HFFc6 (cell line): ENCODE results near the gene CSF1. TPM values are rescaled to one million over a fixed set of nuclear protein-coding genes. Genes with fewer than 3 reads are reported as not detected.

Source experiments
- DNase-seq: peaks from one replicate; pipeline ENCODE4 v3.0.0-alpha.2; 2018
- H3K27ac Mint-ChIP-seq: 2 replicates; pipeline ENCODE4 v1.8.0; 2020; ENCODE audit warnings: mild to moderate bottlenecking, mixed read lengths
- H3K27me3 Mint-ChIP-seq: 2 replicates; pipeline ENCODE4 v1.8.0; 2021; ENCODE audit warnings: mild to moderate bottlenecking, moderate library complexity, mixed read lengths; ENCODE audit not compliant: insufficient read depth
- H3K36me3 Mint-ChIP-seq: 2 replicates; pipeline ENCODE4 v1.8.0; 2021; ENCODE audit warnings: low read depth, mixed read lengths
- H3K4me1 Mint-ChIP-seq: 2 replicates; pipeline ENCODE4 v1.8.0; 2020; ENCODE audit warnings: low read depth, mixed read lengths
- H3K4me3 Mint-ChIP-seq: 2 replicates; pipeline ENCODE4 v1.8.0; 2020; ENCODE audit warnings: mild to moderate bottlenecking, moderate library complexity, mixed read lengths
- H3K9me3 Mint-ChIP-seq: 2 replicates; pipeline ENCODE4 v1.8.0; 2020; ENCODE audit warnings: mild to moderate bottlenecking, mixed read lengths
- total RNA-seq, 6 experiments: library from RNA; stranded (reverse); fragmentation: NEBNext Ultra II Directional; extraction: Animal tissue kit (Norgen Biotek cat#: 25700); gene quantifications; 2 replicates in 1 of 6; 3 replicates in 5 of 6; pipeline ENCODE4 v1.2.3, GENCODE V29; 2021
- TF ChIP-seq, protein P1 (sequence below): fragments of 200-600 bp; sonication (generic); IDR thresholded peaks from 2 replicates; pipeline ENCODE4 v1.5.0; 2021; ENCODE audit warnings: antibody characterized with exemption, mild to moderate bottlenecking

CSF1 gene
- total RNA-seq, 6 experiments from 2014 or later = 28.7 to 79.3 (median 72.4) TPM

DNA sequence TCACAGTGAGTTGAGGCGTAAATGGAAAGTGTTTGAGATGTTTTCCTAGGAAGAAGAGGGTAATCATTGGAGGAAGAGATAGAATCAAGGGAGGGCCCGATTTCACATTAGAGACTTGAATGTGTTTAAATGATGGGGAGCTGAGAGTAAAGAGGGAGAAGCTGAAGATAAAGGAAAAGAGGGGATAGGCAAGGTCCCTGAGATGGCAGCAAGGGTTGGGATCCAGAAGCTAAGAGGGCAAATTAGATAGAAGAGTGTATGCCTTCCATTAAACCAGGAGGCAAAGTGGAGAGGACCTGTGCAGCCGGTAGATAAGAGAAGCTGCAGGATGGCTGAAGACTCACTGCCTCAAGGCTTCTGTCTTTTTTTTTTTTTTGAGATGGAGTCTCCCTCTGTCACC lies 21.6 kb upstream of the CSF1 start:
- no peak for DNase-seq
- Mint-ChIP-seq H3K9me3 (no peaks in the 10 kb centered on the region), H3K27me3 (peaks cover 14% of the 10 kb centered on the region), H3K4me3 (no peak overlapping the region), H3K36me3 (no peaks in the 10 kb centered on the region), H3K27ac (no peak overlapping the region), H3K4me1 (no peaks in the 10 kb centered on the region; the same call in none of the 2 replicates)
- TF ChIP-seq, protein P1, sequence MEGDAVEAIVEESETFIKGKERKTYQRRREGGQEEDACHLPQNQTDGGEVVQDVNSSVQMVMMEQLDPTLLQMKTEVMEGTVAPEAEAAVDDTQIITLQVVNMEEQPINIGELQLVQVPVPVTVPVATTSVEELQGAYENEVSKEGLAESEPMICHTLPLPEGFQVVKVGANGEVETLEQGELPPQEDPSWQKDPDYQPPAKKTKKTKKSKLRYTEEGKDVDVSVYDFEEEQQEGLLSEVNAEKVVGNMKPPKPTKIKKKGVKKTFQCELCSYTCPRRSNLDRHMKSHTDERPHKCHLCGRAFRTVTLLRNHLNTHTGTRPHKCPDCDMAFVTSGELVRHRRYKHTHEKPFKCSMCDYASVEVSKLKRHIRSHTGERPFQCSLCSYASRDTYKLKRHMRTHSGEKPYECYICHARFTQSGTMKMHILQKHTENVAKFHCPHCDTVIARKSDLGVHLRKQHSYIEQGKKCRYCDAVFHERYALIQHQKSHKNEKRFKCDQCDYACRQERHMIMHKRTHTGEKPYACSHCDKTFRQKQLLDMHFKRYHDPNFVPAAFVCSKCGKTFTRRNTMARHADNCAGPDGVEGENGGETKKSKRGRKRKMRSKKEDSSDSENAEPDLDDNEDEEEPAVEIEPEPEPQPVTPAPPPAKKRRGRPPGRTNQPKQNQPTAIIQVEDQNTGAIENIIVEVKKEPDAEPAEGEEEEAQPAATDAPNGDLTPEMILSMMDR = no peak

DNA sequence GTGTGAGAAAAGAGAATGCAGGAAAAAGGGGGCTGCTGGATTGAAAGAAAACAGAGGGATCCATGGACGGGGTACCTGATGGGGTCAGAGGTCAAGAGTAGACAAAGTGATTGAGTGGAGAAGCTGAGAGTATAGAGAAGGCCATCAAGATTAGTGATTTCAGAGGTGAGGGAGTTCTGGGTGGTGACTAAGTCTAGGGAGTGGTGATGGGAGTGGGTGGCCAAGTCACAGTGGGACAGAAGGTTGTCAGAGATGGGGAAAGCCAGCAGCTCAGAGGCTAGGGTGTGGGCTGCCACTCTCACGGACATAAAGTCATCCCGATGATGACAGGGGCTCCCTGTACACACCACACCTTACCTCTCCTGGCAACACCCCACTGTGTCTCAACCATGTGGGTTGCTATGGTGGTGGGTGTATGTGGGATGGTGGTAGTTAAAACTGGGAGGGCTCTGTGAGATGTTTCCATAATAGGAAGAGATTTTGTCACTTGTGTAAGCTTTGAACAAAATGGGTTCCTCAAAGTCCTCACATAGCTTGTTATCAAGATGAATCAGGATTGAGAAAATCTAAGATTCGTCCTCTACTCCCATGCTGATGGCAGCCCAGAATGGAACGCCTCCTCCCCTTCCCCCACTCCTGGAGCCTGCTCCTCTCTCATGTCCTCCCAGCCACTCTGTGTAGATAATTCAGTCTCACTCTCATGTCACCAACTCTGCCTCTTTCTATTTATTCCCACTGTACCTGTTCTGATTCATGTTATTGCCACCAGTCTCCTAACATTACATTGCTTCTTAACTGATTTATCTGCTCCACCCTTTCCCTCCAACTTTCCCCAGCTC lies 20.3 kb upstream of the CSF1 start:
- no peak for DNase-seq
- Mint-ChIP-seq H3K4me3 (no peak overlapping the region), H3K4me1 (no peaks in the 10 kb centered on the region; the same call in none of the 2 replicates), H3K36me3 (no peaks in the 10 kb centered on the region), H3K27me3 (peaks cover 13% of the 10 kb centered on the region), H3K27ac (no peak overlapping the region), H3K9me3 (no peaks in the 10 kb centered on the region)
- TF ChIP-seq, protein P1 = no peak

DNA sequence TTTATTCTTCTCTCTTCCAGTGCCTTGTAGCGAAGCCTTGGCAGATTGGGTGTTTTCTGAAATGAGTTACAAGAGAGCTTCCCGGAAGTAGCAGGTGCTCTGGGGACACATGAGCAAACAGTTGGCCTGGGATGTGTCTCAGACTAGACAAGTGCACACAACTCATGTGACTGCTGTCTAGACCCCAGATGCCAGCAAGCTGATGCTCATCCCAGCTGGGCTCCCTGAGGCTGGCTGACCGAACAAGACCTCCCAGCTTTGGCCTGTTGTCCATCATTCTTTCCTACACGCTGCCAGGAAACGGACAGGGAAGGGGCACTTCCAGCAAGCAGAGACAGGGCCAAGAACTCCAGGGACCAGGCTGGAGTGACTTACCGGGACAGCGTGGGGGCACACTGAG lies 18.7 kb upstream of the CSF1 start:
- H3K27me3 Mint-ChIP-seq = peaks cover 11% of the 10 kb centered on the region
- no peaks in the 10 kb centered on the region for H3K9me3 Mint-ChIP-seq
- H3K27ac Mint-ChIP-seq = no peak overlapping the region
- TF ChIP-seq, protein P1 = no peak
- no peak overlapping the region for H3K4me3 Mint-ChIP-seq
- H3K4me1 Mint-ChIP-seq = no peaks in the 10 kb centered on the region; the same call in none of the 2 replicates
- no peak for DNase-seq
- no peaks in the 10 kb centered on the region for H3K36me3 Mint-ChIP-seq

DNA sequence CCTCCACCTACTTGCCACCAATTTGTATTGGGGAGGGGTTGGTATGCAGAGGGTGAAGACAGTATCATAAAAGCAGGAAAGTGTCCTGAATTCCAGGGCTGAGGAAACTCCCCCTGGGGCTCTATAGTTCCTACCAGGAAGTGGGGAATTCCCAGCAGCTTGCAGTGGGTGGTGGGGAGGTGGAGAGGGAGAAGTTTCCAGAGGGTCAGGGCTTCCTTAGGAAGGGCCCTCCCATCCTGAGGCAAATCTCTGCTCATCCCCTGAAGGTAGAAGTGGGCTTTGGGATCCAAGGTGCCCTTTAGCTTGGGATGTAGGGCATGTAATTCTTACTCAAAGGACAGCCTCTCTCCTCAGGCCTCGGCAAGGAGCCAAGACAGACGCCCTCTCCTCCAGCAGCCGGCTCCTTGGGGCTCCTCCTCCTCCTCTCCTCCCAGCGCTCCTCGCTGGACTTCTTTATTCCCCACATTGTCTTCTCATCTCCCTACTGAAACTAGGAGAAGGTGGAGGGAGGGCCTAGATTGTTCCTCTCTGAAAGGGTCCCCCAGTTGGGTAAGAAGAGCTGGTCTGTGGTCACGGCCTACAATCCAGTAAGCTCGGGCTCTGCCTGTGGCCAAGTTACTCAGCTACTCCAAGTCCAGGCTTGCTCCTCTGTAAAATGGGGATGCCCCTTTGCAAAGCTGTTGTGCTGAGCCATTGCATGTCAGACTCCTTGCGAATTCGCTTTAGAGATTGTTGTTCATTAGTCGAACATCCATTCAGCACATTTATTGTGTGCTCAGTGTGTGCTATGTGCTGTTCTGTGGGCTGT lies 17.9 kb upstream of the CSF1 start:
- DNase-seq = no peak
- TF ChIP-seq, protein P1 = no peak
- no peaks in the 10 kb centered on the region for H3K9me3 Mint-ChIP-seq
- H3K4me1 Mint-ChIP-seq = no peaks in the 10 kb centered on the region; the same call in none of the 2 replicates
- H3K27me3 Mint-ChIP-seq = peaks cover 7% of the 10 kb centered on the region
- no peak overlapping the region for H3K4me3 Mint-ChIP-seq
- H3K36me3 Mint-ChIP-seq = no peaks in the 10 kb centered on the region
- H3K27ac Mint-ChIP-seq = peak overlapping the region; percentile 22; the same call in 1 of the 2 replicates

DNA sequence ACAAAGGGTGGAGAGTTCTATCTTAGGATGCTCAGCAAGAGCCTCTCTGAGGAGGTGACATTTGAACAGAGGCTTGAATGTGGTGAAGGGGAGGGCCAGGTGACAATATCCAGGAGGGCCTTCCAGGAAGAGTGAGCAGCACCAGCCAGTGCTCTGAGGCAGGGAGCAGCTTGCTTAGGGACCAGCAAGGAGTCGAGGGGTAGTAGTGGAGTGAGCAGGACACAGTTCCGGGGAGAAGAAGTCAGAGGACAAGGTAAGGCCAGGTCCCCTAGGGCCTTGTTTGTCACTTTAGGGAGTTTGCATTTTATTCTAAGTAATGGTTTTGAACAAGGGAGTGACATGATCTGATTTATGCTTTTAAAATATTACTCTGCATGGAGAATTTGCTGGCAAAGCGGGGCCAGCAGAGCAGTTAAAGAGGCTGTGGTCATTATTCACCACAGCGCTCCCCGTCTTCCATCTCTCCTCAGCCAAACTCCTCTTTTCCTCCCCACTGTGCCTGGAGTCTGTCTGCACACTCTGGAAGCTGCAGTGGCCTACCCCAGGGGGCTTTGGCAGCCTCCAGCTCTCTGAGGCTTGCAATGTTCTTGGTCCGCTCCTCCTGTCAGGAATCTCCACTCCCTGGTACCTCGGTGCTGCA lies 17.0 kb upstream of the CSF1 start:
- TF ChIP-seq, protein P1 = no peak
- no peaks in the 10 kb centered on the region; the same call in none of the 2 replicates for H3K4me1 Mint-ChIP-seq
- no peak overlapping the region for H3K4me3 Mint-ChIP-seq
- H3K36me3 Mint-ChIP-seq = no peaks in the 10 kb centered on the region
- no peak for DNase-seq
- H3K9me3 Mint-ChIP-seq = no peaks in the 10 kb centered on the region
- H3K27me3 Mint-ChIP-seq = peaks cover 2% of the 10 kb centered on the region
- H3K27ac Mint-ChIP-seq = no peak overlapping the region
